Activated B cell treated with CpG ODN at 0.5 μM for 24 hours (primary cell): ENCODE results near the gene CACNA2D3. TPM values are rescaled to one million over a fixed set of nuclear protein-coding genes. Genes with fewer than 3 reads are reported as not detected.

Experiments
- ATAC-seq: fragments of 200-7000 bp; cut with Tn5 transposase; one replicate; pipeline ENCODE4 v1.10.0; 2021; ENCODE audit warnings: low read depth, mild to moderate bottlenecking, moderate library complexity
- CTCF ChIA-PET: fragments of 350-600 bp; sonication (Branson Sonifier 250); formaldehyde crosslinking; loops from one replicate; lab custom pipeline; 2021; ENCODE audit warnings: antibody characterized with exemption; lab: Charles Lee
- POLR2A ChIA-PET: fragments of 350-600 bp; sonication (Branson Sonifier 250); formaldehyde crosslinking; loops from one replicate; lab custom pipeline; 2021; ENCODE audit warnings: antibody characterized with exemption; lab: Charles Lee
- DNase-seq: peaks from one replicate; pipeline ENCODE4 v3.0.0; 2022
- H3K27ac Mint-ChIP-seq: one replicate; pipeline ENCODE4 v1.8.0; 2020; ENCODE audit warnings: mixed read lengths
- H3K27me3 Mint-ChIP-seq: one replicate; pipeline ENCODE4 v1.8.0; 2021; ENCODE audit warnings: mixed read lengths
- H3K36me3 Mint-ChIP-seq: one replicate; pipeline ENCODE4 v1.8.0; 2021; ENCODE audit warnings: low read depth, mixed read lengths
- H3K4me1 Mint-ChIP-seq: one replicate; pipeline ENCODE4 v1.8.0; 2021; ENCODE audit warnings: mixed read lengths
- H3K4me3 Mint-ChIP-seq: one replicate; pipeline ENCODE4 v1.8.0; 2020; ENCODE audit warnings: mild to moderate bottlenecking, mixed read lengths
- H3K9me3 Mint-ChIP-seq: one replicate; pipeline ENCODE4 v1.8.0; 2020; ENCODE audit warnings: mixed read lengths
- intact Hi-C: fragments of 100-400 bp; cut with micrococcal nuclease; formaldehyde crosslinking; loops from one replicate; pipeline ENCODE4 v1.15.1; 2024
- total RNA-seq: library from RNA; stranded (reverse); gene quantifications from 2 replicates; pipeline ENCODE4 v1.2.3, GENCODE V29; 2022
- TF ChIP-seq, protein P1 (sequence below): fragments of 200-600 bp; IDR thresholded peaks from one replicate; pipeline ENCODE4 v1.8.0; 2022; ENCODE audit warnings: antibody characterized with exemption, mild to moderate bottlenecking

CACNA2D3 gene
- total RNA-seq, 1 donor from 2014 or later = not detected

DNA sequence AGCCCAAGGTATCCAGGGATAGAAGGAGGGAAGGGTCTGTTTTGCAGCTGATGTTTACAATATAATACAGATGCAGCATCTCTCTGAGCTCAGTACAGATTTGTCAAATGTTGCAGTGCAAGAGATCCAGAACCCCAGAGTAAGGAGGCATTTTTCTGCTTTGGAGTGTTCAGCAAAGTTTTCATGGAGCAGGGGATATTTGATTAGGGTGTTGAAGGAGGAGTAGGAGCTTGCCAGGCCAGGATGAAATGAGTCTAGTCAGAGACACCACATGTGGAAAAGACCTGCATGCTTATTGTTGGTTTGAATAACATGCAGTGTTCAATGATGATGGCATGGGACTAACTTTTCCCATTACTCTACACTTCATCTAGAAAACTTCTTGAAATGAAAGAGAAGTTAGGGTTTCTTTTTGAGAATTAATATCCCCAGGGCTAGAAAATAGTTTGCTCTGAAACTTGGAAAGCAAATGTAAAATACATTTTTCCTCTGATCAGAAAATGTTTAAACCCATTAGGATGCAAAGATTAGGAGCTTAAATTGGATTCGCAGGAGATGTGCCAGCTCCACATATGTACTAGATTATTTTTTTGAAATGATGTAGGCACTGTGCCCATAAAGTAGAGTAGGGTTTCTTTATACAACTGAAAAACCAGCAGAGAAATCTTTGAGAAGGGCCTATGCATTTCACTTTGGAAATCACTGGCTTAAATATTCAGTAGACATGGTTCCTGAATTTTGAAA lies 243.8 kb downstream of the CACNA2D3 start:
- intact Hi-C loops = no loop called here
- TF ChIP-seq, protein P1, sequence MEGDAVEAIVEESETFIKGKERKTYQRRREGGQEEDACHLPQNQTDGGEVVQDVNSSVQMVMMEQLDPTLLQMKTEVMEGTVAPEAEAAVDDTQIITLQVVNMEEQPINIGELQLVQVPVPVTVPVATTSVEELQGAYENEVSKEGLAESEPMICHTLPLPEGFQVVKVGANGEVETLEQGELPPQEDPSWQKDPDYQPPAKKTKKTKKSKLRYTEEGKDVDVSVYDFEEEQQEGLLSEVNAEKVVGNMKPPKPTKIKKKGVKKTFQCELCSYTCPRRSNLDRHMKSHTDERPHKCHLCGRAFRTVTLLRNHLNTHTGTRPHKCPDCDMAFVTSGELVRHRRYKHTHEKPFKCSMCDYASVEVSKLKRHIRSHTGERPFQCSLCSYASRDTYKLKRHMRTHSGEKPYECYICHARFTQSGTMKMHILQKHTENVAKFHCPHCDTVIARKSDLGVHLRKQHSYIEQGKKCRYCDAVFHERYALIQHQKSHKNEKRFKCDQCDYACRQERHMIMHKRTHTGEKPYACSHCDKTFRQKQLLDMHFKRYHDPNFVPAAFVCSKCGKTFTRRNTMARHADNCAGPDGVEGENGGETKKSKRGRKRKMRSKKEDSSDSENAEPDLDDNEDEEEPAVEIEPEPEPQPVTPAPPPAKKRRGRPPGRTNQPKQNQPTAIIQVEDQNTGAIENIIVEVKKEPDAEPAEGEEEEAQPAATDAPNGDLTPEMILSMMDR = no peak
- DNase-seq (no peak), ATAC-seq (no peak)
- H3K27me3 Mint-ChIP-seq = peaks cover 5% of the 10 kb centered on the region
- no peak overlapping the region for H3K27ac Mint-ChIP-seq
- H3K9me3 Mint-ChIP-seq = no peaks in the 10 kb centered on the region
- ChIA-PET POLR2A (no interaction called here), CTCF (no interaction called here)
- no peak overlapping the region for H3K4me3 Mint-ChIP-seq
- H3K4me1 Mint-ChIP-seq = no peaks in the 10 kb centered on the region
- H3K36me3 Mint-ChIP-seq = no peaks in the 10 kb centered on the region

DNA sequence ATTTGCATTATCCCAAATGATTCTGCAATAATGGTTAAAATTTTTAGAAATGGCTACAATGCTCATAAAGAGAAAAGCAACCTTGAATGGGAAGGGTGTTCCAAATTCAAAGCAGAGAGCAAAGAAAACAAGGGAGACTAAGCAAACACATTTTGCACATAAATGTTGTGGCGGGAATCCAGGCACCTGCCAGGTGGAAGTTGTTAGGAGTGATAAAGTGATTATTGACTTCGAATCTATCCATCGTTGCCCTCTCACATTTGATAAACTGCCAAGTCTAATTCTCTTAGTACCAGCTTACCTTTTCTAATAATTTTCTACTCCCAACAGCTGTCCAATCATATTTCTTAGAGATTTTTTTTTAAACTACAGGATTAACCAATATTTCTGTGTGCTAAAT lies 244.5 kb downstream of the CACNA2D3 start:
- H3K27ac Mint-ChIP-seq = no peak overlapping the region
- no peak overlapping the region for H3K4me3 Mint-ChIP-seq
- no peak for DNase-seq
- ChIA-PET CTCF (no interaction called here), POLR2A (no interaction called here)
- intact Hi-C loops = no loop called here
- TF ChIP-seq, protein P1 = no peak
- H3K27me3 Mint-ChIP-seq = peaks cover 5% of the 10 kb centered on the region
- H3K4me1 Mint-ChIP-seq = no peaks in the 10 kb centered on the region
- H3K36me3 Mint-ChIP-seq = no peaks in the 10 kb centered on the region
- no peaks in the 10 kb centered on the region for H3K9me3 Mint-ChIP-seq
- no peak for ATAC-seq

DNA sequence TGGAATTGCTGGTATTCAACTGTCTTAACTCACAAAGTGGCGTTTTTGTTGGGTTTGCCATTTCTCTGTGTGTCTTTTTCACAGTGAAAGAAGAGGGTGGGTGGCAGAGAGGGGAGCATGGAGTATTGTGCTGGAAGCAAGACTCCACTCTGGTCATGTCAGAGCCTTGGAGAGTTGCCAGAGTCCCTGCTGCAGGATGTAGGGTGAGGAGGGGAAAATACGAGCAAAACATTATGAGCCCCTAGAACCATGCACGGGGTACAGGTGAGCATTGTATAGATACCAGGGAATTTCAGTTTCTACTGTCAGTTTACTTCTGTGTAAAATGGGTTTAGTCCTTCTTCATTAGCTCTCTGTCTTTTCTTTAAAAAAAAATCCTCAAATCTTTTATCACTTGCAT lies 249.9 kb downstream of the CACNA2D3 start:
- POLR2A ChIA-PET = no interaction called here
- CTCF ChIA-PET = no interaction called here
- ATAC-seq = no peak
- H3K4me3 Mint-ChIP-seq = no peak overlapping the region
- TF ChIP-seq, protein P1 = no peak
- H3K36me3 Mint-ChIP-seq = no peaks in the 10 kb centered on the region
- no peak overlapping the region for H3K27ac Mint-ChIP-seq
- H3K9me3 Mint-ChIP-seq = no peaks in the 10 kb centered on the region
- intact Hi-C loops = no loop called here
- H3K4me1 Mint-ChIP-seq = no peaks in the 10 kb centered on the region
- H3K27me3 Mint-ChIP-seq = peaks cover 8% of the 10 kb centered on the region
- no peak for DNase-seq

DNA sequence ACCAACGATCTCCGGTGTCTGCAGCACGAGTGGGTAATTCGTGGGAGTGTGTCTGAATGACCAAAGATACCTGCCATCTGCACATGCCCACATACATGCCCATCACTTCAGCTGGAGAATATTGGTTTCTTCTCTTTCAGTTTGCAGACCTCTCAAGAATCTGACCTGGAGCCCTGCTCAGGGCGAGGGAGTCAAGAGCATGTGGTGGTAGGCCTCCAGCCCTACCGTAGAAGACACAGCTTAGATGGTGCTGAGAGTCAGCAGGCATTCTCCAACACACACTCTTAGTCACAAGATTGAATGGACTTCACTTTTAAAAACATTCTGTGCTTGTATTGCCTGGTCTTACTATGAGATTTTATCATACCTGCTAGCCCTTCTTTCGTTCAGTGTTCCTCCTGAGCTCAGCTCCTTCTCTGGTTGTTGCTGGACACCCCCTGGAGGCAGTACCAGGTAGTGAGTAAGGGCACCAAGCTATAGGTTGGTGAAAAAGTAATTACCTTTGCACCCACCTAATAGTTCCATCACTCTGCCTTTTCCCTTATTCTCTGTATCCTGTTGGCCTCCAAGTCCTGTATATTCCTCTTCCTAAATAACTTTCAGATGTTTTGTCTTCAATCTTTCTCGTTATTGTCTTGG lies 252.0 kb downstream of the CACNA2D3 start:
- TF ChIP-seq, protein P1 = no peak
- H3K4me3 Mint-ChIP-seq = no peak overlapping the region
- H3K36me3 Mint-ChIP-seq = no peaks in the 10 kb centered on the region
- POLR2A ChIA-PET = no interaction called here
- DNase-seq (no peak), ATAC-seq (no peak)
- peaks cover 8% of the 10 kb centered on the region for H3K27me3 Mint-ChIP-seq
- no peaks in the 10 kb centered on the region for H3K9me3 Mint-ChIP-seq
- H3K27ac Mint-ChIP-seq = no peak overlapping the region
- no peaks in the 10 kb centered on the region for H3K4me1 Mint-ChIP-seq
- intact Hi-C loops = no loop called here
- CTCF ChIA-PET = no interaction called here

DNA sequence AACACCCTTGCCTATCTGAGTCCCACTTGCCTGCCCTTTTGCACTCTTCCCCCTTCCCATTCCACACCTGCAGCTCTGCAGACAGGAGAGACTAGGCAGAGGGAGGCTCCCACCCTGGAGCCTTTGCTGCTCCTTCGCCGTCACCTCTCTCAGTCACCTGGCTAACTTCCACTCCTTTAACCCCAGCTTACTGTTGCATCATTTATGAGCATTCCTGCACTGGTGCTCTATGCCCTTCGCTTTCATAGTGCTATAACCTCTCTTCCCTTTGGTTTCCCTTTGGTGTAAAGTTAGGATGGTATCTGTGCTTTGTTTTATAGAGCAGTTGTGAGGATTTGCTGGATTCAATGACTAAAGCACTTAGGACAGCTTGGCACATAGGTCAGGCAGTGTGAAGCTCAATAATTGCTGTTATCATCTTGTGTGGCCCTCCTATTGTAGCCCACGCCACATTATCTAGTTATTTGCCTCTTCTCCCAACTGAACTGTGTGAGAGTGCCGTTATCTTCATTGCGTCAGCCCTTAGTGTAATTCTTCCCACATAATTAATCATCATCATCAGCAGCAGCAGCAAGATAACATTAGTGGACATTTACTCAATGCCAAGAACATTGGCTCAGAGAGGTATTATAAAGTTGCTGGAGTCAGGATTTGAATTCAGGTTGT lies 253.9 kb downstream of the CACNA2D3 start:
- Mint-ChIP-seq H3K9me3 (no peaks in the 10 kb centered on the region), H3K27me3 (peaks cover 3% of the 10 kb centered on the region), H3K36me3 (no peaks in the 10 kb centered on the region), H3K4me1 (no peaks in the 10 kb centered on the region), H3K27ac (no peak overlapping the region), H3K4me3 (no peak overlapping the region)
- TF ChIP-seq, protein P1 = no peak
- intact Hi-C loops = no loop called here
- ChIA-PET CTCF (no interaction called here), POLR2A (no interaction called here)
- ATAC-seq (no peak), DNase-seq (no peak)
